ENCODE data around the gene TEAD1. TPM values are rescaled to one million over a fixed set of nuclear protein-coding genes. Genes with fewer than 3 reads are reported as not detected.

TEAD1 gene
- total and polyA plus RNA-seq, 10 of the 15 experiments (the other 5 are each of a cell fraction or from before 2014, with no cell fraction given) = 0.01 to 0.59 (median 0.04) TPM; not detected in 6

DNA sequence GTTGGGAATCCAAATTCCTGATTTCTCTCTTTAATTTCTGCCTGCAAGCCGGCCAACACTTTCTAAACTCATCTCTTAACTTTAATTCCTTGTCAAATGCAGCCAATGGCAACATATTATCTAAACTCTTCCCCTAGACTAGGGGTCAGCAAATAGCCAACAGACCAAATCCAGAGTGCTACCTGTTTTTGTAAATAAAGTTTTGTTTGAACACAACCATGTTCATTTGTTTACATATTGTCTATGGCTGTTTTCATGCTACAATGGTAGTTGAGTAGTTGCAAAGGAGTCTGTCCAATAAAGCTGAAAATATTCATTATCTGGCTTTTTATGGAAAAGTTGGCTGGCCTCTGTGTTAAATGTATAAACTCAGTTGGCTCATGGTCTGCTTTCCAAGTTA is 297.7 kb downstream of the TEAD1 start:
- no peak overlapping the region for H3K9ac ChIP-seq (ENCODE audit: control insufficient read depth, insufficient read depth, low read length)
- intact Hi-C loops (cut with micrococcal nuclease; ENCODE audit: unreplicated experiment) (no loop called here), in situ Hi-C loops (cut with MboI) (loop anchor here (25.0 kb wide), 1 partner anchor 215 kb away; no protein-coding TSS in a partner anchor)
- H3K36me3 ChIP-seq (ENCODE audit: control insufficient read depth in 2 of 2, insufficient read depth in 2 of 2, low read length in 1 of 2) = no peaks in the 10 kb centered on the region
- no peak for DNase-seq (ENCODE audit: low read depth, low spot score)
- H2AFZ ChIP-seq (ENCODE audit: control insufficient read depth, low read depth, low read length) = no peak overlapping the region
- no peaks in the 10 kb centered on the region for H3K4me1 ChIP-seq (ENCODE audit: control insufficient read depth, insufficient read depth, low read length)
- no peak for ATAC-seq
- H4K20me1 ChIP-seq (ENCODE audit: control insufficient read depth, insufficient read depth) = no peaks in the 10 kb centered on the region
- H3K4me3 ChIP-seq = no peak overlapping the region
- ChIA-PET SMC1A (ENCODE audit: uncharacterized antibody, unreplicated experiment) (interaction anchor here (1.4 to 1.7 kb wide), 2 partner anchors 9 to 25 kb away, joined by 4 to 7 read pairs; no protein-coding TSS in a partner anchor), CTCF (no interaction called here), POLR2A (no interaction called here), RAD21 (ENCODE audit: unreplicated experiment) (no interaction called here)
- no peaks in the 10 kb centered on the region for H3K27me3 ChIP-seq (replicated peaks in 1 of 2; ENCODE audit: control insufficient read depth in 2 of 2, insufficient read depth in 2 of 2, low read length in 1 of 2)
- no peak overlapping the region for H3K4me2 ChIP-seq (ENCODE audit: control insufficient read depth, insufficient read depth)
- no peaks in the 10 kb centered on the region for H3K9me3 ChIP-seq (replicated peaks; ENCODE audit: control insufficient read depth, insufficient read depth, low read length)
- no peaks in the 10 kb centered on the region for H3K79me2 ChIP-seq (ENCODE audit: control insufficient read depth, insufficient read depth, low read length)
- FAIRE-seq = no peak
- TF ChIP-seq E2F8 (IDR thresholded peaks at IDR 0.05; ENCODE audit: low read depth, partially characterized antibody) (no peak), RAD21 (IDR thresholded peaks at IDR 0.05; ENCODE audit: insufficient read depth, low read depth, low read length) (no peak), JUND (IDR thresholded peaks at IDR 0.05; ENCODE audit: low read depth, low read length) (no peak), KLF5 (IDR thresholded peaks at IDR 0.05; ENCODE audit: partially characterized antibody) (no peak), YBX1 (IDR thresholded peaks at IDR 0.05) (no peak), PAX8 (IDR thresholded peaks at IDR 0.05) (no peak), SMARCA5 (IDR thresholded peaks at IDR 0.05) (no peak), CREB1 (IDR thresholded peaks at IDR 0.05; ENCODE audit: low read depth) (no peak), MYC (IDR thresholded peaks at IDR 0.05; ENCODE audit: insufficient read depth, insufficient read length, insufficient replicate concordance, low read length, severe bottlenecking) (no peak), JUNB (IDR thresholded peaks at IDR 0.05) (no peak), ASH2L (IDR thresholded peaks at IDR 0.05; ENCODE audit: borderline replicate concordance, low read depth) (no peak)
- TF ChIP-seq, protein P1, sequence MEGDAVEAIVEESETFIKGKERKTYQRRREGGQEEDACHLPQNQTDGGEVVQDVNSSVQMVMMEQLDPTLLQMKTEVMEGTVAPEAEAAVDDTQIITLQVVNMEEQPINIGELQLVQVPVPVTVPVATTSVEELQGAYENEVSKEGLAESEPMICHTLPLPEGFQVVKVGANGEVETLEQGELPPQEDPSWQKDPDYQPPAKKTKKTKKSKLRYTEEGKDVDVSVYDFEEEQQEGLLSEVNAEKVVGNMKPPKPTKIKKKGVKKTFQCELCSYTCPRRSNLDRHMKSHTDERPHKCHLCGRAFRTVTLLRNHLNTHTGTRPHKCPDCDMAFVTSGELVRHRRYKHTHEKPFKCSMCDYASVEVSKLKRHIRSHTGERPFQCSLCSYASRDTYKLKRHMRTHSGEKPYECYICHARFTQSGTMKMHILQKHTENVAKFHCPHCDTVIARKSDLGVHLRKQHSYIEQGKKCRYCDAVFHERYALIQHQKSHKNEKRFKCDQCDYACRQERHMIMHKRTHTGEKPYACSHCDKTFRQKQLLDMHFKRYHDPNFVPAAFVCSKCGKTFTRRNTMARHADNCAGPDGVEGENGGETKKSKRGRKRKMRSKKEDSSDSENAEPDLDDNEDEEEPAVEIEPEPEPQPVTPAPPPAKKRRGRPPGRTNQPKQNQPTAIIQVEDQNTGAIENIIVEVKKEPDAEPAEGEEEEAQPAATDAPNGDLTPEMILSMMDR (IDR thresholded peaks at IDR 0.05 in 2 of 3, conservative IDR thresholded peaks at IDR 0.05 in 1 of 3; ENCODE audit: control insufficient read depth in 2 of 3, extremely low read depth in 1 of 3, insufficient read depth in 1 of 3, low read depth in 3 of 3, low read length in 3 of 3) = no peak
- TF ChIP-seq, protein P2, sequence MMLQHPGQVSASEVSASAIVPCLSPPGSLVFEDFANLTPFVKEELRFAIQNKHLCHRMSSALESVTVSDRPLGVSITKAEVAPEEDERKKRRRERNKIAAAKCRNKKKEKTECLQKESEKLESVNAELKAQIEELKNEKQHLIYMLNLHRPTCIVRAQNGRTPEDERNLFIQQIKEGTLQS (IDR thresholded peaks at IDR 0.05; ENCODE audit: borderline replicate concordance, extremely low read depth, low read depth, low read length) = no peak
- H3K27ac ChIP-seq (ENCODE audit: control insufficient read depth, insufficient read depth) = no peak overlapping the region
- BruUV-seq (replicated peaks) = no TSS peak
- WGBS (ENCODE audit: insufficient coverage, insufficient replicate concordance, low lambda C conversion rate, missing lambda C conversion rate) = 0% methylated on average over 1 of the region's 1 CpG
